ENCODE data around the gene GABRR2.

The GABRR2 gene

DNA sequence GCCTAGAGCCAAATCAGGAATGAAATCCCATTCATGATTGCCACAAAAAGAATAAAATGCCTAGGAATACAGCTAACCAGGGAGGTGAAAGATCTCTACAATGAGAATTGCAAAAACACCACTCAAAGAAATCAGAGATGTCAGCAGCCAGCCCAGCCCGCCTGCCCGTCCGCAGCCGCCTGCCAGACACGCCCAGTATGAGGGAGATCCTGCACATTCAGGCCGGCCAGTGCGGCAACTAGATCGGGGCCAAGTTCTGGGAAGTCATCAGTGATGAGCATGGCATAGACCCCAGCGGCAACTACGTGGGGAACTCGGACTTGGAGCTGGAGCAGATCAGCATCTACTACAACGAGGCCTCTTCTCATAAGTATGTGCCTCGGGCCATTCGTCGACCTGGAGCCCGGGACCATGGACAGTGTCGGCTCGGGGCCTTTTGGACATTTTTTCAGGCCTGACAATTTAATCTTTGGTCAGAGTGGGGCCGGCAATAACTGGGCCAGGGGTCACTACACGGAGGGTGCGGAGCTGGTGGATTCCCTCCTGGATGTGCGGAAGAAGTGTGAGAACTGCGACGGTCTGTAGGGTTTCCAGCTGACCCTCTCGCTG, 13.4 kb downstream of the GABRR2 start:
- ChIA-PET CTCF (interaction anchor here (0.9 to 1.7 kb wide), 5 partner anchors 14 to 64 kb away, joined by 3 to 4 read pairs (median 3); no protein-coding TSS in a partner anchor), POLR2A (no interaction called here)
- H3K9me3 ChIP-seq (ENCODE audit: control insufficient read depth, insufficient read depth, low read depth, low read length): no peaks in the 10 kb centered on the region
- H3K36me3 ChIP-seq (ENCODE audit: control insufficient read depth in 2 of 2, insufficient read depth in 1 of 2, low read length in 2 of 2): no peaks in the 10 kb centered on the region
- H3K4me3 ChIP-seq (ENCODE audit: low read depth, low read length): no peak overlapping the region
- no peak overlapping the region for H3K27ac ChIP-seq (ENCODE audit: extremely low read depth, low read depth, low read length)
- TF ChIP-seq ZNF777 (tag by site-specific recombination; IDR thresholded peaks at IDR 0.05; ENCODE audit: borderline replicate concordance) (no peak), HOXC10 (CRISPR knock-in tag; IDR thresholded peaks at IDR 0.05) (no peak), PRDM2 (tag by site-specific recombination; IDR thresholded peaks at IDR 0.05; ENCODE audit: borderline replicate concordance) (no peak), ZNF791 (tag by site-specific recombination; IDR thresholded peaks at IDR 0.05) (no peak)
- TF ChIP-seq, protein P1, sequence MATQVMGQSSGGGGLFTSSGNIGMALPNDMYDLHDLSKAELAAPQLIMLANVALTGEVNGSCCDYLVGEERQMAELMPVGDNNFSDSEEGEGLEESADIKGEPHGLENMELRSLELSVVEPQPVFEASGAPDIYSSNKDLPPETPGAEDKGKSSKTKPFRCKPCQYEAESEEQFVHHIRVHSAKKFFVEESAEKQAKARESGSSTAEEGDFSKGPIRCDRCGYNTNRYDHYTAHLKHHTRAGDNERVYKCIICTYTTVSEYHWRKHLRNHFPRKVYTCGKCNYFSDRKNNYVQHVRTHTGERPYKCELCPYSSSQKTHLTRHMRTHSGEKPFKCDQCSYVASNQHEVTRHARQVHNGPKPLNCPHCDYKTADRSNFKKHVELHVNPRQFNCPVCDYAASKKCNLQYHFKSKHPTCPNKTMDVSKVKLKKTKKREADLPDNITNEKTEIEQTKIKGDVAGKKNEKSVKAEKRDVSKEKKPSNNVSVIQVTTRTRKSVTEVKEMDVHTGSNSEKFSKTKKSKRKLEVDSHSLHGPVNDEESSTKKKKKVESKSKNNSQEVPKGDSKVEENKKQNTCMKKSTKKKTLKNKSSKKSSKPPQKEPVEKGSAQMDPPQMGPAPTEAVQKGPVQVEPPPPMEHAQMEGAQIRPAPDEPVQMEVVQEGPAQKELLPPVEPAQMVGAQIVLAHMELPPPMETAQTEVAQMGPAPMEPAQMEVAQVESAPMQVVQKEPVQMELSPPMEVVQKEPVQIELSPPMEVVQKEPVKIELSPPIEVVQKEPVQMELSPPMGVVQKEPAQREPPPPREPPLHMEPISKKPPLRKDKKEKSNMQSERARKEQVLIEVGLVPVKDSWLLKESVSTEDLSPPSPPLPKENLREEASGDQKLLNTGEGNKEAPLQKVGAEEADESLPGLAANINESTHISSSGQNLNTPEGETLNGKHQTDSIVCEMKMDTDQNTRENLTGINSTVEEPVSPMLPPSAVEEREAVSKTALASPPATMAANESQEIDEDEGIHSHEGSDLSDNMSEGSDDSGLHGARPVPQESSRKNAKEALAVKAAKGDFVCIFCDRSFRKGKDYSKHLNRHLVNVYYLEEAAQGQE (tag by site-specific recombination; IDR thresholded peaks at IDR 0.05): peak; percentile 51; the same call in 1 of the 2 replicates
- TF ChIP-seq, protein P2, sequence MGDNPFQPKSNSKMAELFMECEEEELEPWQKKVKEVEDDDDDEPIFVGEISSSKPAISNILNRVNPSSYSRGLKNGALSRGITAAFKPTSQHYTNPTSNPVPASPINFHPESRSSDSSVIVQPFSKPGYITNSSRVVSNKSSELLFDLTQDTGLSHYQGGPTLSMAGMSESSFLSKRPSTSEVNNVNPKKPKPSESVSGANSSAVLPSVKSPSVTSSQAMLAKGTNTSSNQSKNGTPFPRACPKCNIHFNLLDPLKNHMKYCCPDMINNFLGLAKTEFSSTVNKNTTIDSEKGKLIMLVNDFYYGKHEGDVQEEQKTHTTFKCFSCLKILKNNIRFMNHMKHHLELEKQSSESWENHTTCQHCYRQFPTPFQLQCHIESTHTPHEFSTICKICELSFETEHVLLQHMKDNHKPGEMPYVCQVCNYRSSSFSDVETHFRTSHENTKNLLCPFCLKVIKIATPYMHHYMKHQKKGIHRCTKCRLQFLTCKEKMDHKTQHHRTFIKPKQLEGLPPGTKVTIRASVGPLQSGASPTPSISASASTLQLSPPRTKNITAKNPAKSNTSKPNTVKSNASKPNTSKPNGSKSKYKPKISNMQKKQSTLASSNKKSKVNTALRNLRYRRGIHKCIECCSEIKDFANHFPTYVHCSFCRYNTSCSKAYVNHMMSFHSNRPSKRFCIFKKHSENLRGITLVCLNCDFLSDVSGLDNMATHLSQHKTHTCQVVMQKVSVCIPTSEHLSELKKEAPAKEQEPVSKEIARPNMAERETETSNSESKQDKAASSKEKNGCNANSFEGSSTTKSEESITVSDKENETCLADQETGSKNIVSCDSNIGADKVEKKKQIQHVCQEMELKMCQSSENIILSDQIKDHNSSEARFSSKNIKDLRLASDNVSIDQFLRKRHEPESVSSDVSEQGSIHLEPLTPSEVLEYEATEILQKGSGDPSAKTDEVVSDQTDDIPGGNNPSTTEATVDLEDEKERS (tag by site-specific recombination; IDR thresholded peaks at IDR 0.05): no peak
- H3K4me1 ChIP-seq (ENCODE audit: control insufficient read depth, insufficient read depth, low read length): peaks cover 17% of the 10 kb centered on the region; the same call in 1 of the 2 replicates

DNA sequence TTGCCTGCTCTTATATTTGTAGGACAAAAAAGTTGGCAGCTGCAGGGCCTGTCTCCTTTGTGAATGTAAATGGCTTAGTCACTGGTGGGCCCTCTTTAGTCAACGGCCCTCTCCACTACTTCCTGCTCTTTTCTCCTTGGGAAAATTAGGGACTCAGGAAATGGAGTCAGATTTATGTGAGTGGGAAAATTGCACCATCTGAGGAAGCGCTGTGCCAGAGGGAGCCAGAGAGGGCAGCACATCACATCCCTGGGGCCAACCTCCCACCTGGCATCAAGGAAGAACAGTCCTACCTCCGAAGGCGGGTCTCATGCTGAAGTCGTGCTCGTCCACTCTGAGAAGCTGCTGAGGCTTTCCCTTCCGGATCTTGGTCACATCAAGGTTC, 15.6 kb downstream of the GABRR2 start:
- ChIA-PET POLR2A (interaction anchor here (2.1 kb wide), 1 partner anchor 153 kb away, joined by 7 read pairs; the partner anchor contains the start of gene PM20D2), CTCF (interaction anchor here (0.6 to 2.4 kb wide), 19 partner anchors 9 to 1482 kb away, joined by 3 to 8 read pairs (median 4); partner anchors contain the start of gene GABRR2)
- no peak for TF ChIP-seq SP7 (tag by site-specific recombination; IDR thresholded peaks at IDR 0.05)
- 0 out of 2 replicates have a peak, but pooled peaks have one; percentile 17 for TF ChIP-seq EGR2 (tag by site-specific recombination; IDR thresholded peaks at IDR 0.05; ENCODE audit: low read depth)
- TF ChIP-seq ZNF692 (tag by site-specific recombination; IDR thresholded peaks at IDR 0.05): peak; percentile 72
- TF ChIP-seq ZFP69B (tag by site-specific recombination; IDR thresholded peaks at IDR 0.05): peak; percentile 64
- no peak for TF ChIP-seq ZNF530 (tag by site-specific recombination; IDR thresholded peaks at IDR 0.05; ENCODE audit: low read depth)
- peak; percentile 25; the same call in 1 of the 2 replicates for TF ChIP-seq ZFHX2 (tag by site-specific recombination; conservative IDR thresholded peaks at IDR 0.05)
- no peak for TF ChIP-seq GLIS1 (tag by site-specific recombination; IDR thresholded peaks at IDR 0.05)
- TF ChIP-seq ZNF211 (tag by site-specific recombination; IDR thresholded peaks at IDR 0.05; ENCODE audit: low read depth): no peak
- TF ChIP-seq, protein P3, sequence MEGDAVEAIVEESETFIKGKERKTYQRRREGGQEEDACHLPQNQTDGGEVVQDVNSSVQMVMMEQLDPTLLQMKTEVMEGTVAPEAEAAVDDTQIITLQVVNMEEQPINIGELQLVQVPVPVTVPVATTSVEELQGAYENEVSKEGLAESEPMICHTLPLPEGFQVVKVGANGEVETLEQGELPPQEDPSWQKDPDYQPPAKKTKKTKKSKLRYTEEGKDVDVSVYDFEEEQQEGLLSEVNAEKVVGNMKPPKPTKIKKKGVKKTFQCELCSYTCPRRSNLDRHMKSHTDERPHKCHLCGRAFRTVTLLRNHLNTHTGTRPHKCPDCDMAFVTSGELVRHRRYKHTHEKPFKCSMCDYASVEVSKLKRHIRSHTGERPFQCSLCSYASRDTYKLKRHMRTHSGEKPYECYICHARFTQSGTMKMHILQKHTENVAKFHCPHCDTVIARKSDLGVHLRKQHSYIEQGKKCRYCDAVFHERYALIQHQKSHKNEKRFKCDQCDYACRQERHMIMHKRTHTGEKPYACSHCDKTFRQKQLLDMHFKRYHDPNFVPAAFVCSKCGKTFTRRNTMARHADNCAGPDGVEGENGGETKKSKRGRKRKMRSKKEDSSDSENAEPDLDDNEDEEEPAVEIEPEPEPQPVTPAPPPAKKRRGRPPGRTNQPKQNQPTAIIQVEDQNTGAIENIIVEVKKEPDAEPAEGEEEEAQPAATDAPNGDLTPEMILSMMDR (tag by site-specific recombination; IDR thresholded peaks at IDR 0.05): peak; percentile 32; the same call in 1 of the 2 replicates
- 0 out of 2 replicates have a peak overlapping the region, but pooled peaks have one; percentile 78 for H3K27ac ChIP-seq (ENCODE audit: extremely low read depth, low read depth, low read length)
- H3K4me1 ChIP-seq (ENCODE audit: control insufficient read depth, insufficient read depth, low read length): peaks cover 17% of the 10 kb centered on the region; the same call in 1 of the 2 replicates
- H3K36me3 ChIP-seq (ENCODE audit: control insufficient read depth in 2 of 2, insufficient read depth in 1 of 2, low read length in 2 of 2): no peaks in the 10 kb centered on the region
- no peak overlapping the region for H3K4me3 ChIP-seq (ENCODE audit: low read depth, low read length)
- H3K9me3 ChIP-seq (ENCODE audit: control insufficient read depth, insufficient read depth, low read depth, low read length): no peaks in the 10 kb centered on the region
